Activated naive CD8-positive, alpha-beta T cell treated with anti-CD3 and anti-CD28 coated beads, Interleukin-2, amount 50 U/mL, for 24 hours (primary cell): Measurements from ENCODE around the gene TIMP3.
"Not testable (repeated sequence)": the region's sequence is repeated elsewhere in the genome, so short reads cannot be mapped to it uniquely, and the experiment has no call there.

Experiments used
- ATAC-seq: fragments of 150-1000 bp; cut with Tn5 transposase; one replicate; pipeline ENCODE4 v1.10.0; 2021
- DNase-seq: peaks from one replicate; pipeline ENCODE4 v3.0.0; 2021
- H3K27ac Mint-ChIP-seq: one replicate; pipeline ENCODE4 v1.8.0; 2021; ENCODE audit warnings: mild to moderate bottlenecking, mixed read lengths
- H3K27me3 Mint-ChIP-seq: one replicate; pipeline ENCODE4 v1.8.0; 2021; ENCODE audit warnings: mixed read lengths
- H3K36me3 Mint-ChIP-seq: one replicate; pipeline ENCODE4 v1.8.0; 2021; ENCODE audit warnings: low read depth, mixed read lengths
- H3K4me1 Mint-ChIP-seq: one replicate; pipeline ENCODE4 v1.8.0; 2021; ENCODE audit warnings: mixed read lengths
- H3K4me3 Mint-ChIP-seq: one replicate; pipeline ENCODE4 v1.8.0; 2021; ENCODE audit warnings: mild to moderate bottlenecking, moderate library complexity, mixed read lengths
- H3K9me3 Mint-ChIP-seq: one replicate; pipeline ENCODE4 v1.8.0; 2021; ENCODE audit warnings: mixed read lengths

Gene TIMP3

GRCh38 chr22:32801537-32802236, at the start of gene TIMP3:
Gene TIMP3, plus strand, starts transcription at chr22:32801705. Its CDS starts 297 bp downstream, at chr22:32802002.
- peaks cover 6% of the 10 kb centered on the region for H3K4me1 Mint-ChIP-seq
- ATAC-seq (peak; percentile 20), DNase-seq (no peak)
- no peak within 1 kb of the TSS for H3K27ac Mint-ChIP-seq
- no peaks in the 10 kb centered on the region for H3K36me3 Mint-ChIP-seq
- H3K9me3 Mint-ChIP-seq: no peaks in the 10 kb centered on the region
- H3K27me3 Mint-ChIP-seq: peaks cover 57% of the 10 kb centered on the region
- H3K4me3 Mint-ChIP-seq: peak within 1 kb of the TSS; percentile 41

- H3K4me3 Mint-ChIP-seq: no peak overlapping the region
- H3K4me1 Mint-ChIP-seq: peaks cover 7% of the 10 kb centered on the region
- DNase-seq (no peak), ATAC-seq (peak; percentile 67)
- H3K9me3 Mint-ChIP-seq: no peaks in the 10 kb centered on the region
- no peaks in the 10 kb centered on the region for H3K27me3 Mint-ChIP-seq
- H3K27ac Mint-ChIP-seq: peak overlapping the region; percentile 27
- no peaks in the 10 kb centered on the region for H3K36me3 Mint-ChIP-seq
These were observed 49.2 kb upstream of the TIMP3 start for GRCh38 chr22:32752326-32752725.

GRCh38 chr22:32752816-32753520, 48.5 kb upstream of the TIMP3 start:
- DNase-seq: peak; percentile 13
- H3K27ac Mint-ChIP-seq: peak overlapping the region; percentile 27

GRCh38 chr22:32753591-32753990, 47.9 kb upstream of the TIMP3 start:
- Mint-ChIP-seq H3K4me1 (peaks cover 7% of the 10 kb centered on the region), H3K27me3 (no peaks in the 10 kb centered on the region), H3K36me3 (no peaks in the 10 kb centered on the region), H3K9me3 (no peaks in the 10 kb centered on the region), H3K4me3 (no peak overlapping the region), H3K27ac (no peak overlapping the region)
- no peak for DNase-seq
- ATAC-seq: no peak

More at GRCh38 chr22:32752816-32753520, 48.5 kb upstream of the TIMP3 start:
- Mint-ChIP-seq H3K36me3 (no peaks in the 10 kb centered on the region), H3K4me3 (no peak overlapping the region), H3K9me3 (no peaks in the 10 kb centered on the region), H3K4me1 (peaks cover 7% of the 10 kb centered on the region), H3K27me3 (no peaks in the 10 kb centered on the region)
- peak; percentile 15 for ATAC-seq

GRCh38 chr22:32754413-32755041, 47.0 kb upstream of the TIMP3 start:
- ATAC-seq (no peak), DNase-seq (no peak)
- Mint-ChIP-seq H3K9me3 (no peaks in the 10 kb centered on the region), H3K36me3 (no peaks in the 10 kb centered on the region), H3K27ac (no peak overlapping the region), H3K4me3 (no peak overlapping the region), H3K27me3 (no peaks in the 10 kb centered on the region), H3K4me1 (peaks cover 7% of the 10 kb centered on the region)

- H3K36me3 Mint-ChIP-seq, H3K27me3 Mint-ChIP-seq, H3K27ac Mint-ChIP-seq, H3K4me3 Mint-ChIP-seq, H3K4me1 Mint-ChIP-seq, ATAC-seq, H3K9me3 Mint-ChIP-seq, DNase-seq: not testable (repeated sequence)
These were observed 44.3 kb upstream of the TIMP3 start for GRCh38 chr22:32757086-32757762.

- Mint-ChIP-seq H3K27me3 (peaks cover 14% of the 10 kb centered on the region), H3K9me3 (no peaks in the 10 kb centered on the region), H3K4me3 (no peak overlapping the region), H3K27ac (no peak overlapping the region), H3K4me1 (no peaks in the 10 kb centered on the region), H3K36me3 (no peaks in the 10 kb centered on the region)
- no peak for ATAC-seq
- no peak for DNase-seq
These were observed 42.6 kb upstream of the TIMP3 start for GRCh38 chr22:32758866-32759385.

GRCh38 chr22:32760396-32760795, 41.1 kb upstream of the TIMP3 start:
- DNase-seq (no peak), ATAC-seq (no peak)
- H3K27me3 Mint-ChIP-seq: peaks cover 17% of the 10 kb centered on the region
- H3K9me3 Mint-ChIP-seq: no peaks in the 10 kb centered on the region
- H3K4me3 Mint-ChIP-seq: no peak overlapping the region
- H3K36me3 Mint-ChIP-seq: no peaks in the 10 kb centered on the region
- H3K4me1 Mint-ChIP-seq: peaks cover 4% of the 10 kb centered on the region
- no peak overlapping the region for H3K27ac Mint-ChIP-seq

- Mint-ChIP-seq H3K9me3 (no peaks in the 10 kb centered on the region), H3K4me3 (no peak overlapping the region), H3K4me1 (peaks cover 5% of the 10 kb centered on the region), H3K36me3 (no peaks in the 10 kb centered on the region), H3K27ac (no peak overlapping the region), H3K27me3 (peaks cover 19% of the 10 kb centered on the region)
- DNase-seq (no peak), ATAC-seq (no peak)
These were observed 40.7 kb upstream of the TIMP3 start for GRCh38 chr22:32760815-32761214.

- ATAC-seq (no peak), DNase-seq (no peak)
- H3K4me1 Mint-ChIP-seq: peaks cover 5% of the 10 kb centered on the region
- H3K9me3 Mint-ChIP-seq: no peaks in the 10 kb centered on the region
- H3K27me3 Mint-ChIP-seq: peaks cover 19% of the 10 kb centered on the region
- H3K36me3 Mint-ChIP-seq: no peaks in the 10 kb centered on the region
- H3K4me3 Mint-ChIP-seq: no peak overlapping the region
- H3K27ac Mint-ChIP-seq: no peak overlapping the region
These were observed 40.1 kb upstream of the TIMP3 start for GRCh38 chr22:32761251-32761903.

GRCh38 chr22:32764330-32765131, 37.0 kb upstream of the TIMP3 start:
- Mint-ChIP-seq H3K27ac (no peak overlapping the region), H3K4me3 (no peak overlapping the region), H3K36me3 (no peaks in the 10 kb centered on the region), H3K27me3 (peaks cover 19% of the 10 kb centered on the region), H3K9me3 (no peaks in the 10 kb centered on the region), H3K4me1 (peaks cover 5% of the 10 kb centered on the region)
- DNase-seq (no peak), ATAC-seq (no peak)

- Mint-ChIP-seq H3K4me3 (no peak overlapping the region), H3K27ac (no peak overlapping the region), H3K9me3 (no peaks in the 10 kb centered on the region), H3K4me1 (peaks cover 5% of the 10 kb centered on the region), H3K27me3 (peaks cover 19% of the 10 kb centered on the region), H3K36me3 (no peaks in the 10 kb centered on the region)
- ATAC-seq (no peak), DNase-seq (no peak)
These were observed 36.3 kb upstream of the TIMP3 start for GRCh38 chr22:32765132-32765618.

GRCh38 chr22:32771756-32772155, 29.7 kb upstream of the TIMP3 start:
- no peaks in the 10 kb centered on the region for H3K4me1 Mint-ChIP-seq

More at GRCh38 chr22:32771756-32772155, 29.7 kb upstream of the TIMP3 start:
- peaks cover 5% of the 10 kb centered on the region for H3K27me3 Mint-ChIP-seq
- H3K4me3 Mint-ChIP-seq: no peak overlapping the region
- no peak overlapping the region for H3K27ac Mint-ChIP-seq
- no peak for ATAC-seq
- H3K36me3 Mint-ChIP-seq: no peaks in the 10 kb centered on the region
- no peak for DNase-seq
- H3K9me3 Mint-ChIP-seq: no peaks in the 10 kb centered on the region
